Ascending aorta (tissue), 2 donors: ENCODE results near the gene MSI2. TPM values are rescaled to one million over a fixed set of nuclear protein-coding genes. Genes with fewer than 3 reads are reported as not detected.

Source experiments
- DNase-seq, 2 donors: peaks; one replicate each; pipeline ENCODE4 v3.0.0-alpha.2; 2019; ENCODE audit warnings: low spot score in 2 of 2
- H3K27ac ChIP-seq, 2 donors: fragments of 200-600 bp; sonication (generic); one replicate each; pipeline ENCODE4 v1.5.1; 2016 to 2017; ENCODE audit warnings: mild to moderate bottlenecking in 1 of 2
- H3K27me3 ChIP-seq: fragments of 200-600 bp; sonication (generic); one replicate; pipeline ENCODE4 v1.5.1; 2017
- H3K36me3 ChIP-seq, 2 donors: fragments of 200-600 bp; sonication (generic); one replicate each; pipeline ENCODE4 v1.5.1; 2016
- H3K4me1 ChIP-seq, 2 donors: fragments of 200-600 bp; sonication (generic); one replicate each; pipeline ENCODE4 v1.5.1; 2016 to 2017; ENCODE audit warnings: mild to moderate bottlenecking in 1 of 2
- H3K4me3 ChIP-seq, 2 donors: fragments of 200-600 bp; sonication (generic); one replicate each; pipeline ENCODE4 v1.5.1; 2016 to 2017; ENCODE audit warnings: mild to moderate bottlenecking in 1 of 2
- H3K9me3 ChIP-seq, 2 donors: fragments of 200-600 bp; sonication (generic); one replicate each; pipeline ENCODE4 v1.5.1; 2016
- intact Hi-C: fragments of 100-400 bp; cut with DNase I; formaldehyde crosslinking; loops from one replicate; pipeline ENCODE4 v1.15.1; 2023
- total RNA-seq: library from RNA; depleted of rRNA; stranded (reverse); fragments of >200 nt; gene quantifications from one replicate; pipeline ENCODE4 v1.1.0, GENCODE V29; 2016
- TF ChIP-seq, protein P1 (sequence below), 3 experiments: fragments of 200-600 bp in 2 of 3; fragments of 450-650 bp in 1 of 3; sonication (generic) in 2 of 3; IDR thresholded peaks; one replicate each; pipeline ENCODE4 v1.5.1; 2016 to 2019; ENCODE audit warnings: antibody characterized with exemption in 3 of 3, mild to moderate bottlenecking in 1 of 3, moderate library complexity in 1 of 3

MSI2 gene
- total RNA-seq, 1 donor from 2014 or later = 11.7 TPM

DNA sequence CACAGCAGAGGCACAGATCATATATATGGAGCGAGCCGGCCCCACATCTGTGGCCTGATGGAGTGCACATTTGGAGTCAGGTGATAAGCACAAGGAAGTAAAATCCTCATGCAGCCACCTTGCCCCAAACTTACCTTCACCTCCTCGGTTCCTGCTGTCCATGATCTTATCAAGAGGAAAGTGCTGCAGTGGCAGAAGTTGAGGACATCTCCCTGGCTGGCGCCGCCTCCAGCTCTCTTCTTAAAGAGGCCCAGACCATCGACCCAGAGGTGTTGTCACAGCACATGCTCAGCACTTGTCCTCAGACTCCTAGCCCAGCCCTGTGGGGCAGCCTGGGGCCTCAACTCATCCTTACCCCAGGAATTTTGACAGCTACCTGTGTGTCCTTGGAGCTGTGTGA is 276.2 kb downstream of the MSI2 start:
- no peak overlapping the region for H3K4me3 ChIP-seq
- TF ChIP-seq, protein P1, sequence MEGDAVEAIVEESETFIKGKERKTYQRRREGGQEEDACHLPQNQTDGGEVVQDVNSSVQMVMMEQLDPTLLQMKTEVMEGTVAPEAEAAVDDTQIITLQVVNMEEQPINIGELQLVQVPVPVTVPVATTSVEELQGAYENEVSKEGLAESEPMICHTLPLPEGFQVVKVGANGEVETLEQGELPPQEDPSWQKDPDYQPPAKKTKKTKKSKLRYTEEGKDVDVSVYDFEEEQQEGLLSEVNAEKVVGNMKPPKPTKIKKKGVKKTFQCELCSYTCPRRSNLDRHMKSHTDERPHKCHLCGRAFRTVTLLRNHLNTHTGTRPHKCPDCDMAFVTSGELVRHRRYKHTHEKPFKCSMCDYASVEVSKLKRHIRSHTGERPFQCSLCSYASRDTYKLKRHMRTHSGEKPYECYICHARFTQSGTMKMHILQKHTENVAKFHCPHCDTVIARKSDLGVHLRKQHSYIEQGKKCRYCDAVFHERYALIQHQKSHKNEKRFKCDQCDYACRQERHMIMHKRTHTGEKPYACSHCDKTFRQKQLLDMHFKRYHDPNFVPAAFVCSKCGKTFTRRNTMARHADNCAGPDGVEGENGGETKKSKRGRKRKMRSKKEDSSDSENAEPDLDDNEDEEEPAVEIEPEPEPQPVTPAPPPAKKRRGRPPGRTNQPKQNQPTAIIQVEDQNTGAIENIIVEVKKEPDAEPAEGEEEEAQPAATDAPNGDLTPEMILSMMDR (IDR thresholded peaks at IDR 0.05) = no peak
- no peaks in the 10 kb centered on the region for H3K27me3 ChIP-seq
- intact Hi-C loops = no loop called here
- H3K4me1 ChIP-seq = no peaks in the 10 kb centered on the region
- H3K9me3 ChIP-seq = no peaks in the 10 kb centered on the region
- no peak for DNase-seq
- H3K27ac ChIP-seq = no peak overlapping the region
- H3K36me3 ChIP-seq = no peaks in the 10 kb centered on the region

- no peak overlapping the region for H3K27ac ChIP-seq
Measured at GRCh38 chr17:57532966-57533365, 276.6 kb downstream of the MSI2 start.

GRCh38 chr17:57533684-57534305 is 277.5 kb downstream of the MSI2 start:
- intact Hi-C loops = no loop called here
- no peak for DNase-seq
- no peak overlapping the region for H3K4me3 ChIP-seq
- no peaks in the 10 kb centered on the region for H3K27me3 ChIP-seq
- H3K9me3 ChIP-seq = no peaks in the 10 kb centered on the region
- H3K36me3 ChIP-seq = no peaks in the 10 kb centered on the region
- H3K27ac ChIP-seq = no peak overlapping the region
- H3K4me1 ChIP-seq = no peaks in the 10 kb centered on the region
- TF ChIP-seq, protein P1 (IDR thresholded peaks at IDR 0.05) = no peak

More at GRCh38 chr17:57532966-57533365, 276.6 kb downstream of the MSI2 start:
- intact Hi-C loops = no loop called here
- DNase-seq = no peak
- Histone ChIP-seq H3K9me3 (no peaks in the 10 kb centered on the region), H3K4me3 (no peak overlapping the region), H3K27me3 (no peaks in the 10 kb centered on the region), H3K36me3 (no peaks in the 10 kb centered on the region), H3K4me1 (no peaks in the 10 kb centered on the region)
- TF ChIP-seq, protein P1 (IDR thresholded peaks at IDR 0.05) = no peak

DNA sequence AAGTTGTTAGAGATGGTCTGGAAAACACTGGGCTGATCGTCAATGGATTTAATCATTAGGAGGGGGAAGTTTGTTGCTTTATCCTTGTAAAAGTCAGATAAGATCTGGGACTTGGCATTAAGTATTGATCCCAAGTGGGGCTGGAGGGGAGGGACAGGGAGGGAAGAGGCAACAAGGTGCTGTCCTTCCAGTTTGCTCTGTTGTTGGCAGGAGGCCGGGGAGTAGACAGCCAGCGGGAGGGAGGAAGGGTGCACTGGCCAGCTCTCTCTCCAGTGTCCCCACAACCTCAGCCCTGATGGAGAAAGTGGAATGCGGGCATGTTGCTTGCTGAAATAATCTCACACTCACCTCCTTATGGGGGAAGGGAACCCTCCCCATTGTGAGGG is 278.5 kb downstream of the MSI2 start:
- H3K27ac ChIP-seq = no peak overlapping the region
- TF ChIP-seq, protein P1 (IDR thresholded peaks at IDR 0.05) = no peak
- no peaks in the 10 kb centered on the region for H3K4me1 ChIP-seq
- no peaks in the 10 kb centered on the region for H3K27me3 ChIP-seq
- no peak for DNase-seq
- intact Hi-C loops = no loop called here
- no peak overlapping the region for H3K4me3 ChIP-seq
- H3K36me3 ChIP-seq = no peaks in the 10 kb centered on the region
- H3K9me3 ChIP-seq = no peaks in the 10 kb centered on the region

- intact Hi-C loops = no loop called here
- Histone ChIP-seq H3K4me1 (no peaks in the 10 kb centered on the region), H3K27ac (no peak overlapping the region), H3K4me3 (no peak overlapping the region), H3K27me3 (no peaks in the 10 kb centered on the region), H3K36me3 (no peaks in the 10 kb centered on the region), H3K9me3 (no peaks in the 10 kb centered on the region)
- TF ChIP-seq, protein P1 (IDR thresholded peaks at IDR 0.05) = no peak
- no peak for DNase-seq
Measured at GRCh38 chr17:57535249-57535966, 279.1 kb downstream of the MSI2 start.
